NB4 (cell line): ENCODE measurements around the gene KDM4B.

ENCODE experiments used
- DNase-seq: peaks from one replicate; pipeline ENCODE4 v3.0.0; 2010; ENCODE audit warnings: low read depth
- H3K4me3 ChIP-seq: one replicate; pipeline ENCODE4 v1.5.1; 2011; ENCODE audit warnings: mild to moderate bottlenecking, low read depth, low read length, moderate library complexity
- CTCF ChIP-seq: IDR thresholded peaks from one replicate; pipeline ENCODE4 v1.5.1; 2012; ENCODE audit warnings: low read depth, low read length
- MAX ChIP-seq: IDR thresholded peaks from 2 replicates; pipeline ENCODE4 v1.6.1; 2011; ENCODE audit warnings: low read depth, low read length
- MYC ChIP-seq: IDR thresholded peaks from 2 replicates; pipeline ENCODE4 v1.6.1; 2011; ENCODE audit warnings: low read depth, low read length
- POLR2A ChIP-seq: IDR thresholded peaks from 2 replicates; pipeline ENCODE4 v1.6.1; 2011; ENCODE audit warnings: mild to moderate bottlenecking; ENCODE audit not compliant: insufficient read length; ENCODE audit errors: extremely low read depth

Gene KDM4B

GRCh38 chr19:4968462-4969291, at the start of gene KDM4B:
TSS of gene KDM4B (plus strand) at chr19:4969113. CDS start at chr19:5032891, 63,778 bp downstream.
- TF ChIP-seq CTCF (no peak), MAX (peak; percentile 89), MYC (peak; percentile 39; the same call in 1 of the 2 replicates), POLR2A (peak; percentile 70)
- H3K4me3 ChIP-seq, result peak within 1 kb of the TSS; percentile 64

GRCh38 chr19:4922530-4923275, 46.2 kb upstream of the KDM4B start:
- TF ChIP-seq MYC (no peak), CTCF (no peak), MAX (no peak)
- H3K4me3 ChIP-seq, result no peak overlapping the region
- DNase-seq, result no peak

More at GRCh38 chr19:4968462-4969291, at the start of gene KDM4B:
- peak; percentile 97 for DNase-seq

GRCh38 chr19:4923276-4923747, 45.6 kb upstream of the KDM4B start:
- H3K4me3 ChIP-seq, result no peak overlapping the region
- no peak for TF ChIP-seq CTCF
- no peak for TF ChIP-seq POLR2A
- no peak for TF ChIP-seq MAX
- TF ChIP-seq MYC, result no peak
- no peak for DNase-seq

- H3K4me3 ChIP-seq, result no peak overlapping the region
- TF ChIP-seq MYC, result no peak
- TF ChIP-seq CTCF, result no peak
- TF ChIP-seq POLR2A, result no peak
- TF ChIP-seq MAX, result no peak
- no peak for DNase-seq
These were observed 39.7 kb upstream of the KDM4B start for GRCh38 chr19:4929186-4929585.

GRCh38 chr19:4930664-4931063, 38.2 kb upstream of the KDM4B start:
- no peak overlapping the region for H3K4me3 ChIP-seq
- no peak for TF ChIP-seq POLR2A
- TF ChIP-seq CTCF, result no peak
- no peak for TF ChIP-seq MAX
- no peak for TF ChIP-seq MYC
- no peak for DNase-seq
